NCI-H774 (cell line): Measurements from ENCODE around the gene DHDH.
"Not testable (repeated sequence)": the region's sequence is repeated elsewhere in the genome, so short reads cannot be mapped to it uniquely, and the experiment has no call there.

ENCODE experiments used
- DNase-seq: peaks from one replicate; lab custom pipeline; 2025; lab: John Stamatoyannopoulos, UW

DHDH gene

DNA sequence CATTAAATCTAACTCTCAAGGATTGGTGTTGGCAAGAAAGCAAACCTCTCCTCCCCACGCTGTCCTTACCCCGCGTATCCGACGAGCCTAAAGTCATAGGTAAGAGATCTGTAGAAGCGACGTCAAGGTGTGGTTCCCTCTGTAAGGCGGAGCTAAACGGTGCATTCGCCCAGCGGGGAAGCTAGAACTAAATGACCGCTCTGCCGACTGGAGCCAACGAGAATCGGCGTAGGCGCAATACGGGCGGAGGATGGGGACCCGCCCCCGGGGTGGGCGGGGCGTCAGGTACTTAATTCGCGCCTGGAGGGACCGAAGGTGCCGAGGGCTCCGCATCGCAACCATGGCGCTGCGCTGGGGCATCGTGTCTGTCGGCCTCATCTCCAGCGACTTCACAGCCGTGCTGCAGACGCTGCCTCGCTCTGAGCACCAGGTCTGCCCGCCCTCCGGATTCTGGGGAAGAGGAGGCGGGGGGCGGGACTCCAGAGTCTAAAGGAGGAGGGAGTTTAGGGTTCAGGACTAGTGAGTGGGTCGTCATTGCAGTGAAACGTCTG is at the start of gene DHDH:
TSS of gene DHDH (plus strand) at position 318 of the 551 bp plus-strand sequence. CDS start at position 341, 23 bp downstream.
- peak; percentile 90 for DNase-seq

DNA sequence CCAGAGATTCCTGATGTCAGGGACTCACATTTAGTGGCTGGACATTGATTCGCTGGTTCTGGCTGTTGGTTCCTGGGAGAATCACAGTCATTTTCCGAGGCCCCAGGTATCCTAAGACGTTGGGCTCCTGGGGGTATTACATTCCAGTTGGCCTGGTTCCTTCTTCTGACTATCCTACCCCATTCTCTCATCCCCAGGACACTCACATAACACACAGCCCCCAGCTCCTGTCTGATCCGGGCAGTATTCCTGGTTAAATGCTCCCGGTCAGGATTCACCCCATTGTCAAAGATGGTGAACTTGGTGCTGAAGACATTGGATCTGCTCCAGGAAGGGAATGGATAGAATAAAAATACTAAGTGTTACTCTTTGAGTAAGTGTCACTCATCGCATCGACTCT is 49.8 kb upstream of the DHDH start:
- DNase-seq, result no peak

DNA sequence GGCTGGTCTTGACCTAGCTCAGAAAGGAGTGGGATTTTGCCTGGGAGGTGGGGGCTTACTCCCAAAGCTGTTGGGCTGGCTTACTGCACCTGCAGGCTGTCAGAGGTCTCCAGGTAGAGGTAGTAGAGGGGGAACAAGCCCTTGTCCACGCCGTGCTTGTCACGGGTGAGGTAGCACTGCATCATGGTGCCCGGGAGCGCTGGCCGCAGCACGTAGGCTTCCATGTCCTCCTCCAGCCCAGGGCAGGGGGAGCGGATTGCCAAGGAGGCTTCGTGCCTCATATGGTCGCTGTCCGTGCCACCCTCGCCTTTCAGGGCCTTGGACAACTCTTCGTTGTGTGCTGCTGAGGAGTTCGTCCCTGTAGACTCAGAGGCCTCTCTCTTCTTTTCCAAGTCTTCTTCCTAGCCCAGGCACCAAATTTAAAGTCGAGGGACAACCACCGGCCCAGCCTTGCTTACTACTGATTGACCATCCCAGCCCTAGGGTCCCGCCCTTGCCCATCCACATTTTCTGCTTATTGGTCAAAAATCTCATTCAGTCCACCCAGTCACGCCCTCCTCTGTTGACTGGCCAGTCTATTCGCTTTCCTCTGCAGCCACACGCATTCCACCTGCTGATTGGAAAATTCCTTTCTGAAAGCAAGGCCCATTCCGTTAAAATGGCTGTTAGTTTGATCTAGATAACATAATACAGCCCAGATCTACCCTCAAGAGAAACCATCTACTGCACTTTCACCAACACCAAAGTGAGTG is 45.5 kb upstream of the DHDH start:
- no peak for DNase-seq

DNA sequence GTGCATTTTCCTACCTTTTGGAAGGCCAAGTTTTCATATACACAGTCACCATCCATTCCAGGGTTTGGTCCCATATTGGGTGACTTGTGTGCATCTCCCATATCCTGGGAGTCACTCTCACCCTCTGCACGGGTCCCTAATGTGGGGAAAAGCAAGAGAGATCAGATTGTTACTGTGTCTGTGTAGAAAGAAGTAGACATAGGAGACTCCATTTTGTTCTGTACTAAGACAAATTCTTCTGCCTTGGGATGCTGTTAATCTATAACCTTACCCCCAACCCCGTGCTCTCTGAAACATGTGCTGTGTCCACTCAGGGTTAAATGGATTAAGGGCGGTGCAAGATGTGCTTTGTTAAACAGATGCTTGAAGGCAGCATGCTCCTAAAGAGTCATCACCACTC is 44.0 kb upstream of the DHDH start:
- DNase-seq, result not testable (repeated sequence)

GRCh38 chr19:48890551-48890950 is 42.9 kb upstream of the DHDH start:
- DNase-seq, result no peak

GRCh38 chr19:48895226-48895625 is 38.3 kb upstream of the DHDH start:
- DNase-seq, result no peak

- no peak for DNase-seq
Observed at GRCh38 chr19:48896191-48896720, 37.2 kb upstream of the DHDH start.

GRCh38 chr19:48897181-48897580 is 36.3 kb upstream of the DHDH start:
- no peak for DNase-seq

DNA sequence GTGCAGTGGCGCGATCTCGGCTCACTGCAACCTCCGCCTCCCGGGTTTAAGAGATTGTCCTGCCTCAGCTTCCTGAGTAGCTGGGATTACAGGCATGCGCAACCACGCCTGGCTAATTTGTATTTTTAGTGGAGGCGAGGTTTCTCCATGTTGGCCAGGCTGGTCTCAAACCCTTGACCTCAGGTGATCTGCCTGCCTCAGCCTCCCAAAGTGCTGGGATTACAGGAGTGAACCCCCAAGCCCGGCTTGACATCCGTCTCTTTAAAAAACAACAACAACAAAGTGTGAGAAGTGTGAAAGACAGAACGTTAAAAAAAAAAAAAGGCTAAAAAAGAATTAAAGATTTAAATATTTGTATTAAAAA is 34.1 kb upstream of the DHDH start:
- not testable (repeated sequence) for DNase-seq

- DNase-seq, result peak; percentile 95
Observed at GRCh38 chr19:48899781-48900476, 33.6 kb upstream of the DHDH start, which contains the start of gene NUCB1. Gene NUCB1 (plus strand): TSS chr19:48900312. CDS start chr19:48900797, 485 bp downstream.

- no peak for DNase-seq
Observed at GRCh38 chr19:48900477-48901406, 32.8 kb upstream of the DHDH start.

- DNase-seq, result not testable (repeated sequence)
Observed at GRCh38 chr19:48902291-48902690, 31.2 kb upstream of the DHDH start.

- DNase-seq, result not testable (repeated sequence)
Observed at GRCh38 chr19:48903788-48904187, 29.7 kb upstream of the DHDH start.

- DNase-seq, result no peak
Observed at GRCh38 chr19:48905664-48906063, 27.8 kb upstream of the DHDH start.

DNA sequence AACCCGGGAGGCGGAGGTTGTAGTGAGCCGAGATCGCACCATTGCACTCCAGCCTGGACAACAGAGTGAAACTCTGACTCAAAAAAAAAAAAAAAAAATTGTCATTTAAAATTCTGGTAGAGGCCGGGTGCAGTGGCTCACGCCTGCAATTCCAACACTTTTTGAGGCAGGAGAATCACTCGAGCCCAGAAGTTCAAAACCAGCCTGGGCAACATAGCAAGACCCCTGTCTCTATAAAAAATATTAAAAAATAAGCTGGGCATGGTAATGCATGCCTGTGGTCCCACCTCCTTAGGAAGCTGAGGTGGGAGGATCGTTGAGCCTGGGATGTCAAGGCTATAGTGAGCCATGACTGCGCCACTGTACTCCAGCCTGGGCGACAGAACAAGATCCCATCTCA is 27.2 kb upstream of the DHDH start:
- no peak for DNase-seq

DNA sequence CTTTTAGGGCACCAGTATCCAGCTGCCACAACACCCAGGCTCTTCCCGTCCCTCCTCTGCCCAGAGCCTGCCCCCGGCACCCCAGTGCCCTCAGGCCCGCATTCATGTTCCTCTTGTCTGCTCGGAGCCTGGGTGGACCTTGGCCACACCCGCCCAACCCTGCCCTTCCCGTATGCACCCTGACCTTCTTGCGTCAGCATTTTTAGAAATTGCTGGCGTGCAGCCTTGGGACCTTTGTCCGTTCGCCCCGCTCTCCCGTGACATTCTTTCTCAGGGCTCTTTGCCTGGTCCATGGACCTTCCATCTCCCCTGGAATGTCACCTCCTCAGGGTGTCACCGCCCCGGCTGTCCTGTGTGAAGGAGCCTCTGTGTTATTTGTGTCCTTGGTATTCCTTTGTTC is 25.8 kb upstream of the DHDH start:
- no peak for DNase-seq

DNA sequence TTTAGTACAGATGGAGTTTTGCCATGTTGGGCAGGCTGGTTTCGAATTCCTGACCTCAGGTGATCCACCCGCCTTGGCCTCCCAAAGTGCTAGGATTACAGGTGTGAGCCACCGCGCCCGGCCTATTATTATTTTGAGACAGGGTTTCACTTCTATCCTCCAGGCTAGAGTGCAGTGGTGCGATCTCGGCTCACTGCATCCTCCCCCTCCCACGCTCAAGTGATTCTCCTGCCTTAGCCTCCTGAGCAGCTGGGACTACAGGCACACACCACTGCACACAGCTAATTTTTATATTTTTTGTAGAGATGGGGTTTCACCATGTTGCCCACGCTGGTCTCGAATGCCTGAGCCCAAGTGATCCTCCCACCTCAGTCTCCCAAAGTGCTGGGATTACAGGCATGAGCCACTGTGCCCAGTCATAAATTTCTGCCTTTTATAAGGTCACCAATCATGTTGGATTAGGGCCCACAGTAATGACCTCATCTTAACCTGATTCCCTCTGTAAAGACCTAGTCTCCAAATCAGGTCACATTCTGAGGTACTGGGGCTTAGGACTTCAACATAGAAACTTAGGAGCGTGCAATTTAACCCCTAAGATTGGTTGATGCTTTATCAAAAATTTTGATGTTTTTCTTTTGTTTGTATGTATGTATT is 23.9 kb upstream of the DHDH start:
- DNase-seq, result not testable (repeated sequence)

- no peak for DNase-seq
Observed at GRCh38 chr19:48910803-48911202, 22.7 kb upstream of the DHDH start.

DNA sequence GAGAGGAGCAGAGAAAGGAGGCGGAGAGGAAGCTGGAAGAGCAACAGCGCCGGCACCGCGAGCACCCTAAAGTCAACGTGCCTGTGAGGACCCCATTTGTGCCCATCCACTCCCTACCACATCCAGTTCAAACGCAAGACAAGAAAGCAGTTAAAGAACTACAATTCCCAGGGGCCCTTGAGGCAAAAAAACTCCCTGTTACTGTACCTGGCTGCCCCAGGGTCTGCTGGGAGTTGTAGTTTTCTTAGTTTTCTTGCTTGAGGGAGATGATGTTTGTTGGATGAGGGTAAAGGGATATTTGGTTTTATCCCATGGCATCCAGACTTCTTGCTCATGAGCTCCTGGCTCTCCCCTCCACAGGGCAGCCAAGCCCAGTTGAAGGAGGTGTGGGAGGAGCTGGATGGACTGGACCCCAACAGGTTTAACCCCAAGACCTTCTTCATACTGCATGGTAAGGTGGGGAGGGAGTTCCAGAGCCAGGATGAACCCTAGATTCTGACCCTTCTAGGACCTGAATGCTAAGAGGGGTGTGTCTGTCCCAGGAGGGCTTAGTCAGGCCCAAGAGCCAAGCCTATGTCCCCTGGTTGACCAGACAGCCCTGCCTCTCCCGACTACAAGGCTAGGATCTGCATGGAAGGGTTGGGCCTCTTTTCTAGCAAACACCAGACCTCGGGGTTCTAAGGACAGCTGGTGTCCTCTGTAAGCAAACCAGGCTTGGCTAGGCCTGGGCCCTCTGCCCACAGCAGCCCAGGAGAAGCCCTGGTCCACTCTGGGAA is 20.2 kb upstream of the DHDH start:
- no peak for DNase-seq

DNA sequence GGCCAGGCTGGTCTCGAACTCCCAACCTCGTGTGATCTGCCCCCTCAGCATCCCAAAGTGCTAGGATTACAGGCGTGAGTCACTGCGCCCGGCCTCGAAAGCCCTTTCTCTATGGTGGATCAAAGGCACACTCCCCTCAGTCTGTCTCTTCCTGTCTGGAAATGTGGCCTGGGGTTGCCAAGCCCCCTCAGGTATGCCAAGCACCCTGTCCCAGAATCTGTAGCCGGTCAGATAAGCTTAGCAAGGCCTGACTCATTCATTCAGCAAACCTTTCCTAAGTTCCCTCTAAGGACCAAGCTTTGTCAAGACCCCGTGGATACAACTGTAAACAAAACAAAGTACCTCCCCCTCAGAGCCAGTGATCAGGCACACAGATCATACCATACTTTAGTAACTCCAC is 19.3 kb upstream of the DHDH start:
- DNase-seq, result no peak
